Thyroid gland (tissue), 4 donors: ENCODE measurements around the gene TAX1BP1. TPM values are rescaled to one million over a fixed set of nuclear protein-coding genes. Genes with fewer than 3 reads are reported as not detected.
A peak's percentile ranks its signal among the peaks of the same experiment; 100 is the strongest.

Experiments used
- DNase-seq, 2 donors: peaks; one replicate each; pipeline ENCODE4 v3.0.0-alpha.2; 2019
- H3K27ac ChIP-seq, 3 donors: fragments of 200-600 bp; sonication (generic); 1 replicate in 2 of 3; 2 replicates in 1 of 3; pipeline ENCODE4 v1.5.1; 2016 to 2019; ENCODE audit warnings: mild to moderate bottlenecking in 1 of 3, moderate library complexity in 1 of 3
- H3K27me3 ChIP-seq: fragments of 200-600 bp; sonication (generic); one replicate; pipeline ENCODE4 v1.5.1; 2019
- H3K36me3 ChIP-seq, 2 donors: fragments of 200-600 bp; sonication (generic); one replicate each; pipeline ENCODE4 v1.5.1; 2016 to 2019
- H3K4me1 ChIP-seq, 2 donors: fragments of 200-600 bp; sonication (generic); one replicate each; pipeline ENCODE4 v1.5.1; 2017 to 2019
- H3K4me3 ChIP-seq, 3 donors: fragments of 200-600 bp; sonication (generic); replicated peaks in 1 of 3; 1 replicate in 2 of 3; 2 replicates in 1 of 3; pipeline ENCODE4 v1.5.1; 2016; ENCODE audit warnings: mild to moderate bottlenecking in 1 of 3
- H3K9me3 ChIP-seq: fragments of 200-600 bp; sonication (generic); one replicate; pipeline ENCODE4 v1.5.1; 2017
- POLR2A ChIP-seq, 2 donors: fragments of 450-650 bp; IDR thresholded peaks; one replicate each; pipeline ENCODE4 v1.6.1; 2017; ENCODE audit warnings: antibody characterized with exemption in 2 of 2, mild to moderate bottlenecking in 2 of 2, moderate library complexity in 1 of 2
- WGBS, 2 donors: methylation state at CpG; one replicate each; pipeline ENCODE4 v1.1.5; 2017; 5-methylcytosine and 5-hydroxymethylcytosine counted together
- intact Hi-C: fragments of 100-400 bp; cut with DNase I; formaldehyde crosslinking; loops from one replicate; pipeline ENCODE4 v1.15.1; 2023
- total RNA-seq, 4 donors: library from RNA; depleted of rRNA; stranded (reverse); fragments of >200 nt; gene quantifications; one replicate each; pipeline ENCODE4 v1.2.3, GENCODE V29; 2016
- TF ChIP-seq, protein P1 (sequence below), 6 experiments: fragments of 200-600 bp in 3 of 6; fragments of 450-650 bp in 3 of 6; sonication (generic) in 3 of 6; IDR thresholded peaks; one replicate each; pipeline ENCODE4 v1.5.1; 2016 to 2019; ENCODE audit warnings: antibody characterized with exemption in 6 of 6, mild to moderate bottlenecking in 2 of 6, inconsistent platforms in 1 of 6, moderate library complexity in 1 of 6

The TAX1BP1 gene
- total RNA-seq, 4 donors from 2014 or later: 97.7 to 143 (median 120) TPM

DNA sequence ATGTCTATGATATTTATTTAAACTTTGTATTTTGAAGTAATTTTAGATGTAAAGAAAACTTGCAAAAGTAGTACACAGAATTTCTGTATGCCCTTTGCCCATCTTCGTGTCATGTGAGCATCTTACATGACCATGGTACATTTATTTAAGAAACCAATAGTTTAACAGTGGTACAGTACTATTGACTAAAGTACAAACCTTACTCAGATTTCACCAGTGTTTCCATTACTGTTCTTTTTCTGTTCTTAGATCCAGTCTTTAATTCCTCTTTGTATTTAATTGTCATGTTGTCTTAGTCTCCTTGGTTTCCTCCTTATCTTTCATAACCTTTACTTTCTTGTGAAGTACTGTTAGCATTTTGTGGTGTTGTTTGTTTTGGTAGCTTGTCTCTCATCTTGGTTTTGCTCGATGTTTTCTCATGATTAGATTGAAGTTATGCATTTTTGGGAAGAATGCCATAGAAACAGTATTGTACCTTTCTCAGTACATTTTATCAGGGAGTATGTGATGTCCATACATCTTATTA lies 24.1 kb downstream of the TAX1BP1 start:
- WGBS, 2 donors: 64 to 69% methylated on average over 2 of the region's 2 CpGs
- DNase-seq: no peak
- intact Hi-C loops: no loop called here
- H3K27ac ChIP-seq: no peak overlapping the region
- H3K4me3 ChIP-seq: no peak overlapping the region
- H3K9me3 ChIP-seq: no peaks in the 10 kb centered on the region
- TF ChIP-seq, protein P1, sequence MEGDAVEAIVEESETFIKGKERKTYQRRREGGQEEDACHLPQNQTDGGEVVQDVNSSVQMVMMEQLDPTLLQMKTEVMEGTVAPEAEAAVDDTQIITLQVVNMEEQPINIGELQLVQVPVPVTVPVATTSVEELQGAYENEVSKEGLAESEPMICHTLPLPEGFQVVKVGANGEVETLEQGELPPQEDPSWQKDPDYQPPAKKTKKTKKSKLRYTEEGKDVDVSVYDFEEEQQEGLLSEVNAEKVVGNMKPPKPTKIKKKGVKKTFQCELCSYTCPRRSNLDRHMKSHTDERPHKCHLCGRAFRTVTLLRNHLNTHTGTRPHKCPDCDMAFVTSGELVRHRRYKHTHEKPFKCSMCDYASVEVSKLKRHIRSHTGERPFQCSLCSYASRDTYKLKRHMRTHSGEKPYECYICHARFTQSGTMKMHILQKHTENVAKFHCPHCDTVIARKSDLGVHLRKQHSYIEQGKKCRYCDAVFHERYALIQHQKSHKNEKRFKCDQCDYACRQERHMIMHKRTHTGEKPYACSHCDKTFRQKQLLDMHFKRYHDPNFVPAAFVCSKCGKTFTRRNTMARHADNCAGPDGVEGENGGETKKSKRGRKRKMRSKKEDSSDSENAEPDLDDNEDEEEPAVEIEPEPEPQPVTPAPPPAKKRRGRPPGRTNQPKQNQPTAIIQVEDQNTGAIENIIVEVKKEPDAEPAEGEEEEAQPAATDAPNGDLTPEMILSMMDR (IDR thresholded peaks at IDR 0.05): no peak
- no peak for TF ChIP-seq POLR2A (IDR thresholded peaks at IDR 0.05)
- no peaks in the 10 kb centered on the region for H3K36me3 ChIP-seq
- peaks cover 0 to 4% of the 10 kb centered on the region in 2 donors for H3K4me1 ChIP-seq
- H3K27me3 ChIP-seq: no peaks in the 10 kb centered on the region

DNA sequence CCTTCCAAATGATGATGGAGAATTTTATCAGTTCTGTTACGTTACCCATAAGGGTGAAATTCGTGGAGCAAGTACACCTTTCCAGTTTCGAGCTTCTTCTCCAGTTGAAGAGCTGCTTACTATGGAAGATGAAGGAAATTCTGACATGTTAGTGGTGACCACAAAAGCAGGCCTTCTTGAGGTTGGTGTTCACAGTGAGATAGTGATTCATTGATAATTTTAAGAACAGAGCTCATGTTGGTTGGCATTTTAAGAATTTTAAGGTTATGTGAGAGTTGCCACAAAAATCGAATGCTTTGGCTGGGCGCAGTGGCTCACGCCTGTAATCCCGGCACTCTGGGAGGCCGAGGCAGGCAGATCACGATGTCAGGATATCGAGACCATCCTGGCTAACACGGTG lies 25.9 kb downstream of the TAX1BP1 start:
- H3K9me3 ChIP-seq: no peaks in the 10 kb centered on the region
- H3K27ac ChIP-seq: no peak overlapping the region
- no peak for DNase-seq
- intact Hi-C loops: no loop called here
- H3K27me3 ChIP-seq: no peaks in the 10 kb centered on the region
- no peak overlapping the region for H3K4me3 ChIP-seq
- H3K4me1 ChIP-seq: peaks cover 0 to 4% of the 10 kb centered on the region in 2 donors
- H3K36me3 ChIP-seq: no peaks in the 10 kb centered on the region
- 96 to 99% methylated on average over 11 of the region's 11 CpGs for WGBS, 2 donors
- no peak for TF ChIP-seq POLR2A (IDR thresholded peaks at IDR 0.05)
- TF ChIP-seq, protein P1 (IDR thresholded peaks at IDR 0.05): no peak

DNA sequence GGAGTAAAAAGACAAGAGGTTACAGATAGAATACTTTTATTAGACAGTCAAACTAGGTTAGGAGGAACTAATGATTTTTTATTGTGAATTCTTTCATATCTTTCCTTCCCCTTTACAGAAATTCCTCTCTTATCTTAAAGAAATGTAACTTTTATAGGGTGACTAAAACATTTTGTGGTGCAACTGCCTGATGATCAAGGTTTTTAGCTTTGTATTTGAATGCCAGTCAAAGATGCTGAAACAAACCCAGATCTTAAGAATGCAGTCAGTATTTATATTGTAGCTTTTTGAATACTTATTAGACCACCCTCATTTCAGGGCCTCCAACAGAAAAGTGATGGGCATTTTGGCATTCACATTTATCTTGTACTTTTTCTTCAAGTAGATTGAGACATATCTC lies 27.4 kb downstream of the TAX1BP1 start:
- intact Hi-C loops: no loop called here
- H3K36me3 ChIP-seq: no peaks in the 10 kb centered on the region
- no peak for DNase-seq
- no peaks in the 10 kb centered on the region for H3K9me3 ChIP-seq
- no peak overlapping the region for H3K27ac ChIP-seq
- TF ChIP-seq, protein P1 (IDR thresholded peaks at IDR 0.05): no peak
- TF ChIP-seq POLR2A (IDR thresholded peaks at IDR 0.05): no peak
- no peak overlapping the region for H3K4me3 ChIP-seq
- H3K27me3 ChIP-seq: no peaks in the 10 kb centered on the region
- H3K4me1 ChIP-seq: peaks cover 0 to 4% of the 10 kb centered on the region in 2 donors

DNA sequence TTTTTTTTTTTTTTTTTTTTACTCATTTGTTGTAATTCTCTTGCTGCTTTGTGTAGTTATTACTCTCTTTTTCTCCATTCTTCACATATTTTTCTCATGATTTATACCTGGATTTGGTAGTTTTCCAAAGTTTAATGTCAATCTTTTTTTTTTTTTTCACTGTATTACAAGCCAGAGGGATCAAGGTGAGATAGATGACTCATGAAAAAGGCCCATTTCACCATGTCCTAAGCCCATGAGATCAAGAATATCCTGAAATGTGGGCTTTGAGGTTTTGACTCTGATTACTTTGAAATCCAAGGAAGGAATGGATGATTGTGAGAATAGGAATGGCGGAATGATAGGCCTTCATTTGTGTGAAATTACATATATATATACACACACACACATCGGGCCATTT lies 31.1 kb downstream of the TAX1BP1 start:
- H3K4me1 ChIP-seq: no peaks in the 10 kb centered on the region
- no peaks in the 10 kb centered on the region for H3K36me3 ChIP-seq
- no peak for DNase-seq
- intact Hi-C loops: no loop called here
- no peak overlapping the region for H3K4me3 ChIP-seq
- no peak overlapping the region for H3K27ac ChIP-seq
- H3K9me3 ChIP-seq: no peaks in the 10 kb centered on the region
- H3K27me3 ChIP-seq: no peaks in the 10 kb centered on the region
- WGBS, 2 donors: 96 to 98% methylated on average over 2 of the region's 2 CpGs
- no peak for TF ChIP-seq POLR2A (IDR thresholded peaks at IDR 0.05)
- TF ChIP-seq, protein P1 (IDR thresholded peaks at IDR 0.05): no peak

DNA sequence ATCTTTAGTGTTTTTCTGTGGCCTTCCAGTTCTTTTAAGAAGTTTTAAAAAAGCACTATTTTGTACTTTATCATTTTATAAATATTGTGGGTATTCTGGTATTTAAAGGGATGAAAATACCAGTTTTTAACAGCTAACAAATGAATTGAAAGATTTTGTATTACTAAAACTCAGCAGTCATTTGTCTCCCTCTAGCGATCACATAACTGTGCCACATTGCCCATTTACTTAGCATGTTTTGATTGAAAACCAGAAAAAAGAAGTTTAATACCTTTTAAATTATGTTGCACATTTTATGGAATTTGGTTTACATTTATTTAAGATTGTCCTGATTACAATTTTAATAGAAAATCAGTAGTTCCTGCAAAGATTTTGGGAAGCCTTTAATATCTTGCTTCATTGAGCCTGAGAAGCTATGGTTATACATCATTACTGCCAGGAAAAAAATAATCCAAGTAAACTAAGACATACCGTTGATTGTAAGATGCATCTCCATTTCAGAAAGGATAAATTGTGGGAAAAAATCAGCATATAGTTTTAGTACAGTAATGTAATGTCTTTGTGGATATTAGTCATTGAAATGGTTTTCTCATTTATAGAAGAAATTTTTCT lies 34.9 kb downstream of the TAX1BP1 start:
- Histone ChIP-seq H3K4me1 (peaks cover 5 to 7% of the 10 kb centered on the region in 2 donors), H3K36me3 (no peaks in the 10 kb centered on the region), H3K9me3 (no peaks in the 10 kb centered on the region), H3K27me3 (no peaks in the 10 kb centered on the region), H3K27ac (no peak overlapping the region), H3K4me3 (no peak overlapping the region)
- WGBS, 2 donors: 50 to 56% methylated on average over 2 of the region's 2 CpGs
- no peak for DNase-seq
- intact Hi-C loops: no loop called here
- no peak for TF ChIP-seq POLR2A (IDR thresholded peaks at IDR 0.05)
- TF ChIP-seq, protein P1 (IDR thresholded peaks at IDR 0.05): peak in 3 of 6 experiments; percentile 41 to 59 (median 54)
